Urinary bladder (tissue), 4 donors: ENCODE results near the gene AGPS. TPM values are rescaled to one million over a fixed set of nuclear protein-coding genes. Genes with fewer than 3 reads are reported as not detected.
A peak's percentile ranks its signal among the peaks of the same experiment; 100 is the strongest.
"Not testable (repeated sequence)": the region's sequence is repeated elsewhere in the genome, so short reads cannot be mapped to it uniquely, and the experiment has no call there.

Experiments
- DNase-seq: peaks from one replicate; pipeline ENCODE4 v3.0.0-alpha.2; 2015; ENCODE audit errors: extremely low spot score
- H3K27ac ChIP-seq: one replicate; pipeline ENCODE4 v1.5.1; 2013; ENCODE audit warnings: low read depth, mild to moderate bottlenecking, moderate library complexity
- H3K36me3 ChIP-seq: one replicate; pipeline ENCODE4 v1.6.1; 2013; ENCODE audit warnings: mild to moderate bottlenecking, moderate library complexity; ENCODE audit not compliant: insufficient read depth
- H3K4me1 ChIP-seq: one replicate; pipeline ENCODE4 v1.6.1; 2013; ENCODE audit warnings: mild to moderate bottlenecking, moderate library complexity; ENCODE audit not compliant: insufficient read depth
- H3K4me3 ChIP-seq: one replicate; pipeline ENCODE4 v1.5.1; 2013; ENCODE audit warnings: low read depth, low read length
- WGBS: extraction: QIAGEN DNeasy Blood & Tissue Kit; methylation state at CpG from one replicate; pipeline ENCODE4 v1.1.7; 2013; 5-methylcytosine and 5-hydroxymethylcytosine counted together
- polyA plus RNA-seq: library from polyadenylated mRNA; stranded (reverse); fragments of 200-250 nt; gene quantifications from one replicate; pipeline ENCODE4 v1.2.3, GENCODE V29; 2013
- total RNA-seq: library from RNA; depleted of rRNA; stranded (reverse); fragments of >200 nt; gene quantifications from one replicate; pipeline ENCODE4 v1.2.3, GENCODE V29; 2014
- donor health status: healthy with polysubstance abuse.
- donor health status: healthy.

Gene AGPS
- total and polyA plus RNA-seq, 2 donors: 11.2 to 69.7 TPM

- H3K36me3 ChIP-seq: peaks cover 3% of the 10 kb centered on the region
- 62% methylated on average over 2 of the region's 2 CpGs for WGBS
- no peak overlapping the region for H3K4me3 ChIP-seq
- DNase-seq: no peak
- no peaks in the 10 kb centered on the region for H3K4me1 ChIP-seq
- no peak overlapping the region for H3K27ac ChIP-seq
Observed at GRCh38 chr2:177478029-177478428, 85.5 kb downstream of the AGPS start.

- Histone ChIP-seq H3K4me1 (no peaks in the 10 kb centered on the region), H3K4me3 (no peak overlapping the region), H3K27ac (no peak overlapping the region), H3K36me3 (peaks cover 3% of the 10 kb centered on the region)
- DNase-seq: no peak
- 95% methylated on average over 2 of the region's 2 CpGs for WGBS
Observed at GRCh38 chr2:177478907-177479306, 86.3 kb downstream of the AGPS start.

GRCh38 chr2:177482195-177482594 is 89.6 kb downstream of the AGPS start:
- Histone ChIP-seq H3K4me3 (no peak overlapping the region), H3K4me1 (no peaks in the 10 kb centered on the region), H3K27ac (no peak overlapping the region), H3K36me3 (no peaks in the 10 kb centered on the region)
- DNase-seq: no peak

GRCh38 chr2:177483531-177483930 is 91.0 kb downstream of the AGPS start:
- no peak for DNase-seq
- Histone ChIP-seq H3K4me3 (no peak overlapping the region), H3K4me1 (no peaks in the 10 kb centered on the region), H3K36me3 (no peaks in the 10 kb centered on the region), H3K27ac (no peak overlapping the region)
- WGBS: 84% methylated on average over 2 of the region's 2 CpGs

- Histone ChIP-seq H3K4me3 (no peak overlapping the region), H3K36me3 (no peaks in the 10 kb centered on the region), H3K27ac (no peak overlapping the region), H3K4me1 (no peaks in the 10 kb centered on the region)
- WGBS: 98% methylated on average over 14 of the region's 14 CpGs
- no peak for DNase-seq
Observed at GRCh38 chr2:177484180-177484795, 91.7 kb downstream of the AGPS start.

GRCh38 chr2:177485657-177486056 is 93.1 kb downstream of the AGPS start:
- H3K36me3 ChIP-seq, H3K27ac ChIP-seq, H3K4me1 ChIP-seq, DNase-seq, H3K4me3 ChIP-seq: not testable (repeated sequence)
- WGBS: 96% methylated on average over 5 of the region's 5 CpGs

GRCh38 chr2:177489719-177490301 is 97.2 kb downstream of the AGPS start:
- H3K4me1 ChIP-seq: no peaks in the 10 kb centered on the region
- no peak overlapping the region for H3K4me3 ChIP-seq
- 51% methylated on average over 2 of the region's 2 CpGs for WGBS
- no peaks in the 10 kb centered on the region for H3K36me3 ChIP-seq
- H3K27ac ChIP-seq: no peak overlapping the region
- peak; percentile 14 for DNase-seq

- no peak for DNase-seq
- no peak overlapping the region for H3K4me3 ChIP-seq
- no peak overlapping the region for H3K27ac ChIP-seq
- no peaks in the 10 kb centered on the region for H3K4me1 ChIP-seq
- WGBS: 76% methylated on average over 2 of the region's 2 CpGs
- H3K36me3 ChIP-seq: no peaks in the 10 kb centered on the region
Observed at GRCh38 chr2:177495945-177496344, 103.4 kb downstream of the AGPS start.

- H3K36me3 ChIP-seq: no peaks in the 10 kb centered on the region
- 89% methylated on average over 2 of the region's 2 CpGs for WGBS
- H3K4me1 ChIP-seq: no peaks in the 10 kb centered on the region
- no peak overlapping the region for H3K4me3 ChIP-seq
- no peak for DNase-seq
- H3K27ac ChIP-seq: no peak overlapping the region
Observed at GRCh38 chr2:177496921-177497320, 104.3 kb downstream of the AGPS start.

- DNase-seq: no peak
- no peaks in the 10 kb centered on the region for H3K36me3 ChIP-seq
- WGBS: 89% methylated on average over 1 of the region's 1 CpG
- no peaks in the 10 kb centered on the region for H3K4me1 ChIP-seq
- no peak overlapping the region for H3K27ac ChIP-seq
- H3K4me3 ChIP-seq: no peak overlapping the region
Observed at GRCh38 chr2:177501186-177501585, 108.6 kb downstream of the AGPS start.

GRCh38 chr2:177506505-177506904 is 113.9 kb downstream of the AGPS start:
- Histone ChIP-seq H3K36me3 (peaks cover 3% of the 10 kb centered on the region), H3K4me3 (no peak overlapping the region), H3K27ac (no peak overlapping the region), H3K4me1 (no peaks in the 10 kb centered on the region)
- DNase-seq: no peak

GRCh38 chr2:177506998-177507397 is 114.4 kb downstream of the AGPS start:
- H3K27ac ChIP-seq: no peak overlapping the region
- DNase-seq: no peak
- H3K36me3 ChIP-seq: peaks cover 3% of the 10 kb centered on the region
- no peaks in the 10 kb centered on the region for H3K4me1 ChIP-seq
- H3K4me3 ChIP-seq: no peak overlapping the region
- WGBS: 97% methylated on average over 2 of the region's 2 CpGs

- Histone ChIP-seq H3K27ac (no peak overlapping the region), H3K36me3 (peaks cover 7% of the 10 kb centered on the region), H3K4me1 (no peaks in the 10 kb centered on the region), H3K4me3 (no peak overlapping the region)
- 80% methylated on average over 4 of the region's 4 CpGs for WGBS
- no peak for DNase-seq
Observed at GRCh38 chr2:177516824-177517544, 124.4 kb downstream of the AGPS start.

- Histone ChIP-seq H3K4me3 (no peak overlapping the region), H3K4me1 (no peaks in the 10 kb centered on the region), H3K27ac (no peak overlapping the region), H3K36me3 (peaks cover 8% of the 10 kb centered on the region)
- WGBS: 97% methylated on average over 2 of the region's 2 CpGs
- DNase-seq: no peak
Observed at GRCh38 chr2:177518754-177519153, 126.2 kb downstream of the AGPS start.
